GM18909 (cell line): Measurements from ENCODE around the gene CHTOP.

Experiments
- ATAC-seq: cut with Tn5 transposase; IDR thresholded peaks from one replicate; pipeline ENCODE4 v1.9.1; 2021; ENCODE audit warnings: mild to moderate bottlenecking; ENCODE audit not compliant: unreplicated experiment, poor library complexity

CHTOP gene

DNA sequence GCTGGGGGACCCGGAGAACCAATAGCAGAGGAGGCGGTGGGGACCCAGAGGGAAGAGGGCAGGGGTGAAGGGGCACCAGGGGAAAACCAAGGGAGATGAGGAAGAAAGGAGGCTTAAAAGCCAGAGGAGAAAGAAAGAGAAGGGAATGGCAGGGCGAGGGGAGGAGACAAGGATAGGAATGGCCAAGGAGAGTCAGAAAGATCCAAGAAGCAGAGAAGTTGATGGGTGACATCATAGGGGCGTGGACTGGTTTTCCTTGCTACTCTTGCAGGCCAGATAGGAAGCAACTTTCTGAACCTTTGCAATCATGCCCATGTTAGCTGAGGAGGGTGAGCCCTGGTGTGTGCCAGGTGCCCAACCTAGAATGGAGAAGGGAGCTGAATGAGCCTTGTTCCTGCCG is 50.0 kb downstream of the CHTOP start:
- ATAC-seq = no peak

DNA sequence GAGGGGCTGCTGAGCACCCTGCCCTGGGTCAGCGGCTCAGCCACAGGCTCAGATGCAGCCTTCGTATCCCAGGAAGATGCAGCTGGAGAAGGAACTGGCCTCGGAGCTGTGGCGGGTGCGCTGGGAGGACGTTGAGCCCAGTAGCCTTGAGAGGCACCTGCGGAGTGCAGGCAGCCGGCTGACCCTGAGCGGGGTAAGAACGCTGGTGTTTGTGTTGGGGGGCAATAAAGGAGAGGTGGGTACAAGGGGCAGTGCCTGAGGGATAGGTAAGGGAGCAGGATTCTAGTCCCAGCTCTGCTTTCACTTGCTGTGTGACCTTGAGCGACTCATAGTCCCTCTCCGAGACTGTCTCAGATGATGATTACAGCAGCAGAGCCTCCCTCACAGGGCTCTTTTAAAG is 51.0 kb downstream of the CHTOP start:
- ATAC-seq = no peak

DNA sequence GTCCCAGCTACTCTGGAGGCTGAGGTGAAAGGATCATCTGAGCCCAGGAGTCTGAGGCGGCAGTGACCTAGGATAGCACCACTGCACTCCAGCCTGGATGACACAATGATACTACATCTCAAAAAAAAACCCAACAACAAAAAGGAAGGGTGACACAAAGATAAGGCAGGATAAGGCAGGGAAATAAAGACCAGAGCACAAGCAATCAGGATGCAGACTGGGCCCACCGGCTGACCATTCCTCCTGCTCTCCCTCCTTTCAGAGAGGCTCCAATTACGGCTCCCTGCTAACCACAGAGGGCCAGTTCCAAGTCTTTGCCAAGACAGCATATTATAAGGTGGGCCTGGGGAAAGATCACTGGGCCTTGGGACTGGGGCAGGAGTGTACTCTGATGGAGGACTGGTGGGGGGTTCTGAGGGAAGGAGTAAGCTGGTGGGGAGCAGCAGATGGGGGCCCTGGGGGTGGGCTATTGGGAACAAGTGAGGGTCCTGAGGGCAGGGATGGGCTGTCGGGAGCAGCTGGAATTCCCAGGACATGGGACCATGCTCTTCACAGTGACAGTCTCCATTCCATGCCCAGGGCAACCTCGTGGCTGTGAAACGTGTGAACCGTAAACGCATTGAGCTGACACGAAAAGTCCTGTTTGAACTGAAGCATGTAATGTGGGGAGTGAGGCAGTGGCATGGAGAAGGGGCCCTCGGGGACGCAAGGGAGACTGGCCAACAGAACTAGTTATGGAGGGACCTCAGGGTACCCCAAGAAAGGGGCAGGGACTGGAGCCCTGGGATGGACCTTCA is 51.9 kb downstream of the CHTOP start:
- ATAC-seq = no peak

DNA sequence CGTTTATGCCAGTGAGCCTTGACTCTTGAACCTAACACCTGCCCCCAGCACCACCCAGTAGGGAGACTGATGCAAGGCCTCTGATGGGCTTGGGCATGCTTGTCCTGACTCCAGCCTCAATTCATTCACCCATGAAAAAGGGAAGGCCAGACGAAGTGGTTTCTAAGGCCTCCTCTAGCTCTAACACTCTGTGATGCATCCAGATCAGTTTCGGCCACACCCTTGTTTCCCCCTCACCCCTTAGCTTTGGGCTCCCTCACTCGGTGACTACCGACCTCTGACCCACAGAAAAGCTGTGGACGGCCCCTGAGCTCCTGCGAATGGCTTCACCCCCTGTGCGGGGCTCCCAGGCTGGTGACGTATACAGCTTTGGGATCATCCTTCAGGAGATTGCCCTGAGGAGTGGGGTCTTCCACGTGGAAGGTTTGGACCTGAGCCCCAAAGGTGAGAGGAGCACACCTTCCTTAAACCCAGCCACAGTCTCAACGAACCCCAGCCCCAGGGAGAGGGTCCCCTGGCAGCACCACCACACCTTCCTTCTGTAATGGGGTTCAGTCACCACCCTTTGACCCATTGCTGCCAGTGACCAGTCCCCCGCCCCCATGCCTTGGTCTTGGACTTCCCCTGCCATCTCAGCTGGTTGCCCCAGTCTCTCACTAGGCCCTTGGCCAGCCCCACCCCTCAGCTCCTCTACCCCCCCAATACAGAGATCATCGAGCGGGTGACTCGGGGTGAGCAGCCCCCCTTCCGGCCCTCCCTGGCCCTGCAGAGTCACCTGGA is 53.7 kb downstream of the CHTOP start:
- no peak for ATAC-seq

DNA sequence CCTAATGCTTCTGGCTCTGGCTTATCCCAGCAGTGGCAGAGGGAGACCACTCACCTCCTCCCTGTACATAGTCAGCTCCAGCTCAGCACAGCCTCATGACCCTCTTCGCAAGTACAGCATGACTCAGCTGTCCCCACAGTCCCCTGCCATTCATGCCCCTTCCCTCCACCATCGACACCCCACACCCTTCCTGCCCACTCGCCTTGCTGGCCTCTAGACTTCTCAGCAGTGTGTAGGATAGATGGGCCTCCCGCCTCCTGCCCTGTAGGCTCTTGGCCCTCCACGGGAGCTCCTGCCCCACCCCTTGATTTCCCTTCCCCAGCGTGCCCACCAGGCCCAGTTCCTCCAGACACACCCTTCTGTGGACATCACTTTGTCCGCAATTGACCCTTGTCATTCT is 54.4 kb downstream of the CHTOP start:
- no peak for ATAC-seq

DNA sequence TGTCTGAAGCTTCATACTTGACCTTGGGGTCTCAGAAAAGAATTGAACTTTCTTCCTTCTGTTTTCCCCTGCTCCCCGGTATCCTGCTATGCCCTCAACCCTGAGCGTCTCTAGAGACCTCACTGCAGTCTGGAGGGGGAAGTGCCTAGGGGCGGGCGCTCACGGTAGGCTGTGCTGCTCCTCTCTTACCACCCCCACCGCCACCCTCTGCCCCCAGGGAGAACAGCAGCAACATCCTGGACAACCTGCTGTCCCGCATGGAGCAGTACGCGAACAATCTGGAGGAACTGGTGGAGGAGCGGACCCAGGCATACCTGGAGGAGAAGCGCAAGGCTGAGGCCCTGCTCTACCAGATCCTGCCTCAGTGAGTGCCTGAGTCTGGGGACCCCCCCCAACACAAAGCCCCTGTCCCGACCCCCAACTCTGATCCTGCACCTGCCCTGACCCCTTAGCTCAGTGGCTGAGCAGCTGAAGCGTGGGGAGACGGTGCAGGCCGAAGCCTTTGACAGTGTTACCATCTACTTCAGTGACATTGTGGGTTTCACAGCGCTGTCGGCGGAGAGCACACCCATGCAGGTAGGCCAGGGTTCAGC is 55.0 kb downstream of the CHTOP start:
- no peak for ATAC-seq

DNA sequence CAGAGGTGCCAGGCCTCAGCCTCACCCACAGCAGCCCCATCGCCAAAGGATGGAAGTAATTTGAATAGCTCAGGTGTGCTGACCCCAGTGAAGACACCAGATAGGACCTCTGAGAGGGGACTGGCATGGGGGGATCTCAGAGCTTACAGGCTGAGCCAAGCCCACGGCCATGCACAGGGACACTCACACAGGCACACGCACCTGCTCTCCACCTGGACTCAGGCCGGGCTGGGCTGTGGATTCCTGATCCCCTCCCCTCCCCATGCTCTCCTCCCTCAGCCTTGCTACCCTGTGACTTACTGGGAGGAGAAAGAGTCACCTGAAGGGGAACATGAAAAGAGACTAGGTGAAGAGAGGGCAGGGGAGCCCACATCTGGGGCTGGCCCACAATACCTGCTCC is 59.6 kb downstream of the CHTOP start:
- ATAC-seq = no peak
